Neural progenitor cell (in vitro differentiated cells): Measurements from ENCODE around the gene TMEM109. TPM values are rescaled to one million over a fixed set of nuclear protein-coding genes. Genes with fewer than 3 reads are reported as not detected.
A peak's percentile ranks its signal among the peaks of the same experiment; 100 is the strongest.

ENCODE experiments used
- DNase-seq: peaks from one replicate; pipeline ENCODE4 v3.0.0-alpha.2; 2016; ENCODE audit warnings: low spot score
- H2AFZ ChIP-seq: fragments of 200-600 bp; sonication (generic); replicated peaks from 2 replicates; pipeline ENCODE4 v1.6.1; 2016; ENCODE audit warnings: antibody characterized with exemption
- H3F3A ChIP-seq: fragments of 200-600 bp; sonication (generic); 2 replicates; pipeline ENCODE4 v1.6.1; 2016; ENCODE audit warnings: antibody characterized with exemption, low read depth
- H3K27ac ChIP-seq: fragments of 200-600 bp; sonication (generic); 2 replicates; pipeline ENCODE4 v1.5.1; 2016; ENCODE audit warnings: mild to moderate bottlenecking
- H3K27me3 ChIP-seq: fragments of 200-600 bp; sonication (generic); 2 replicates; pipeline ENCODE4 v1.6.1; 2016; ENCODE audit warnings: mild to moderate bottlenecking, moderate library complexity
- H3K36me3 ChIP-seq: fragments of 200-600 bp; sonication (generic); 2 replicates; pipeline ENCODE4 v1.5.1; 2016
- H3K4me1 ChIP-seq: fragments of 200-600 bp; sonication (generic); 2 replicates; pipeline ENCODE4 v1.6.1; 2016; ENCODE audit warnings: mixed run types
- H3K4me2 ChIP-seq: fragments of 200-600 bp; sonication (generic); 2 replicates; pipeline ENCODE4 v1.6.1; 2016
- H3K4me3 ChIP-seq: fragments of 200-600 bp; sonication (generic); 2 replicates; pipeline ENCODE4 v1.5.1; 2016
- H3K79me2 ChIP-seq: fragments of 200-600 bp; sonication (generic); 2 replicates; pipeline ENCODE4 v1.6.1; 2016; ENCODE audit warnings: low read depth
- H3K9ac ChIP-seq: fragments of 200-600 bp; sonication (generic); 2 replicates; pipeline ENCODE4 v1.6.1; 2016
- H3K9me3 ChIP-seq: fragments of 200-600 bp; sonication (generic); 2 replicates; pipeline ENCODE4 v1.5.1; 2016; ENCODE audit warnings: low read depth
- H4K20me1 ChIP-seq: fragments of 200-600 bp; sonication (generic); 2 replicates; pipeline ENCODE4 v1.6.1; 2016; ENCODE audit warnings: low read depth
- H3K27ac Mint-ChIP-seq: 3 replicates; pipeline ENCODE4 v1.8.0; 2021; ENCODE audit warnings: mixed read lengths
- H3K27me3 Mint-ChIP-seq: 2 replicates; pipeline ENCODE4 v1.8.0; 2022; ENCODE audit warnings: low read depth, mild to moderate bottlenecking, inconsistent platforms, moderate library complexity, mixed read lengths; ENCODE audit not compliant: insufficient read depth
- H3K36me3 Mint-ChIP-seq: 3 replicates; pipeline ENCODE4 v1.8.0; 2021; ENCODE audit warnings: mixed read lengths
- H3K4me1 Mint-ChIP-seq: 3 replicates; pipeline ENCODE4 v1.8.0; 2021; ENCODE audit warnings: mixed read lengths
- H3K4me3 Mint-ChIP-seq: 3 replicates; pipeline ENCODE4 v1.8.0; 2021; ENCODE audit warnings: mild to moderate bottlenecking, moderate library complexity, mixed read lengths
- H3K9me3 Mint-ChIP-seq: 3 replicates; pipeline ENCODE4 v1.8.0; 2020; ENCODE audit warnings: mixed read lengths
- CTCF ChIP-seq: fragments of 200-600 bp; sonication (generic); IDR thresholded peaks from 2 replicates; pipeline ENCODE4 v1.5.1; 2017; ENCODE audit warnings: antibody characterized with exemption, mild to moderate bottlenecking
- EZH2 ChIP-seq: fragments of 200-600 bp; sonication (generic); IDR thresholded peaks from 2 replicates; pipeline ENCODE4 v1.6.1; 2017; ENCODE audit warnings: antibody characterized with exemption, mild to moderate bottlenecking, moderate library complexity
- EZH2phosphoT487 ChIP-seq: fragments of 200-600 bp; sonication (generic); IDR thresholded peaks from 2 replicates; pipeline ENCODE4 v1.6.1; 2017; ENCODE audit warnings: antibody characterized with exemption
- total RNA-seq: library from RNA; depleted of rRNA; stranded (reverse); fragments of >200 nt; gene quantifications from 2 replicates; pipeline ENCODE4 v1.2.3, GENCODE V29; 2015; ENCODE audit warnings: low replicate concordance

TMEM109 gene
- total RNA-seq, 1 donor from 2014 or later, result 22.4 TPM

- no peak for DNase-seq
- Mint-ChIP-seq H3K4me1 (peaks cover 21% of the 10 kb centered on the region), H3K27ac (no peak overlapping the region), H3K4me3 (no peak overlapping the region), H3K36me3 (peaks cover 19% of the 10 kb centered on the region), H3K27me3 (peaks cover 7% of the 10 kb centered on the region), H3K9me3 (no peaks in the 10 kb centered on the region)
- peaks cover 23% of the 10 kb centered on the region for H3K36me3 ChIP-seq
- H3K4me3 ChIP-seq, result no peak overlapping the region
- H4K20me1 ChIP-seq, result peaks cover 30% of the 10 kb centered on the region
- H2AFZ ChIP-seq, result no peak overlapping the region
- H3K27me3 ChIP-seq, result no peaks in the 10 kb centered on the region
- H3K4me2 ChIP-seq, result no peak overlapping the region
- no peak overlapping the region for H3K27ac ChIP-seq
- H3K4me1 ChIP-seq, result peaks cover 11% of the 10 kb centered on the region
- H3F3A ChIP-seq, result peaks cover 11% of the 10 kb centered on the region
- H3K9me3 ChIP-seq, result no peaks in the 10 kb centered on the region
- H3K79me2 ChIP-seq, result peaks cover 35% of the 10 kb centered on the region
- no peak for TF ChIP-seq EZH2
- no peak for TF ChIP-seq EZH2phosphoT487
- no peak for TF ChIP-seq CTCF
- H3K9ac ChIP-seq, result no peak overlapping the region
These were observed 13.1 kb upstream of the TMEM109 start for GRCh38 chr11:60900673-60901404.

- peaks cover 11% of the 10 kb centered on the region for H3K36me3 Mint-ChIP-seq
- no peak overlapping the region for H3K27ac ChIP-seq
These were observed 11.3 kb upstream of the TMEM109 start for GRCh38 chr11:60902625-60903024.

GRCh38 chr11:60905047-60905446, 8.9 kb upstream of the TMEM109 start:
- H3K27me3 Mint-ChIP-seq, result peaks cover 11% of the 10 kb centered on the region
- H3K36me3 Mint-ChIP-seq, result peaks cover 5% of the 10 kb centered on the region
- Histone ChIP-seq H3F3A (peaks cover 10% of the 10 kb centered on the region), H4K20me1 (peaks cover 33% of the 10 kb centered on the region), H3K27ac (no peak overlapping the region), H3K36me3 (no peaks in the 10 kb centered on the region), H3K4me2 (peak overlapping the region; percentile 91), H3K9me3 (no peaks in the 10 kb centered on the region), H2AFZ (no peak overlapping the region), H3K4me3 (peak overlapping the region; percentile 80), H3K9ac (peak overlapping the region; percentile 95), H3K27me3 (peaks cover 31% of the 10 kb centered on the region), H3K4me1 (peaks cover 11% of the 10 kb centered on the region), H3K79me2 (peaks cover 38% of the 10 kb centered on the region)
- peak overlapping the region; percentile 7 for H3K27ac Mint-ChIP-seq
- no peak for DNase-seq
- peaks cover 27% of the 10 kb centered on the region for H3K4me1 Mint-ChIP-seq
- H3K9me3 Mint-ChIP-seq, result peaks cover 2% of the 10 kb centered on the region
- TF ChIP-seq CTCF, result no peak
- no peak for TF ChIP-seq EZH2phosphoT487
- TF ChIP-seq EZH2, result no peak
- peak overlapping the region; percentile 92 for H3K4me3 Mint-ChIP-seq

More at GRCh38 chr11:60902625-60903024, 11.3 kb upstream of the TMEM109 start:
- H3K36me3 ChIP-seq, result peaks cover 10% of the 10 kb centered on the region
- no peaks in the 10 kb centered on the region for H3K9me3 Mint-ChIP-seq
- H4K20me1 ChIP-seq, result peaks cover 33% of the 10 kb centered on the region
- H3K4me3 ChIP-seq, result no peak overlapping the region
- no peak overlapping the region for H3K4me2 ChIP-seq
- H3K79me2 ChIP-seq, result peaks cover 38% of the 10 kb centered on the region
- no peak overlapping the region for H3K9ac ChIP-seq
- H3K4me3 Mint-ChIP-seq, result peak overlapping the region; percentile 35
- H3K4me1 Mint-ChIP-seq, result peaks cover 27% of the 10 kb centered on the region
- H2AFZ ChIP-seq, result no peak overlapping the region
- H3K9me3 ChIP-seq, result no peaks in the 10 kb centered on the region
- H3F3A ChIP-seq, result peaks cover 16% of the 10 kb centered on the region
- H3K4me1 ChIP-seq, result peaks cover 11% of the 10 kb centered on the region
- DNase-seq, result no peak
- no peak overlapping the region for H3K27ac Mint-ChIP-seq
- no peak for TF ChIP-seq EZH2
- no peak for TF ChIP-seq CTCF
- no peak for TF ChIP-seq EZH2phosphoT487
- H3K27me3 ChIP-seq, result peaks cover 7% of the 10 kb centered on the region
- peaks cover 7% of the 10 kb centered on the region for H3K27me3 Mint-ChIP-seq
